ENCODE results near the gene CRISP1. TPM values are rescaled to one million over a fixed set of nuclear protein-coding genes. Genes with fewer than 3 reads are reported as not detected.
"Not testable (repeated sequence)": the region's sequence is repeated elsewhere in the genome, so short reads cannot be mapped to it uniquely, and the experiment has no call there.

Gene CRISP1
- total RNA-seq, 1 donor from 2014 or later, result not detected

- H3K27ac Mint-ChIP-seq (ENCODE audit: unreplicated experiment), result no peak overlapping the region
- H3K4me3 Mint-ChIP-seq (ENCODE audit: unreplicated experiment), result no peak overlapping the region
- no peaks in the 10 kb centered on the region for H3K36me3 Mint-ChIP-seq (ENCODE audit: low read depth)
- peaks cover 18% of the 10 kb centered on the region for H3K27me3 Mint-ChIP-seq (ENCODE audit: low read depth)
- H3K4me1 Mint-ChIP-seq (ENCODE audit: low read depth), result peaks cover 15% of the 10 kb centered on the region
- no peak for TF ChIP-seq CTCF (IDR thresholded peaks at IDR 0.05)
- no peak for DNase-seq (ENCODE audit: low spot score)
- no peaks in the 10 kb centered on the region for H3K9me3 Mint-ChIP-seq (ENCODE audit: low read depth)
These were observed 43.2 kb upstream of the CRISP1 start for GRCh38 chr6:49909563-49909962.

- no peak overlapping the region for H3K4me3 Mint-ChIP-seq (ENCODE audit: unreplicated experiment)
- no peak for DNase-seq (ENCODE audit: low spot score)
- H3K27ac Mint-ChIP-seq (ENCODE audit: unreplicated experiment), result no peak overlapping the region
- H3K36me3 Mint-ChIP-seq (ENCODE audit: low read depth), result no peaks in the 10 kb centered on the region
- H3K4me1 Mint-ChIP-seq (ENCODE audit: low read depth), result no peaks in the 10 kb centered on the region
- TF ChIP-seq CTCF (IDR thresholded peaks at IDR 0.05), result no peak
- no peaks in the 10 kb centered on the region for H3K9me3 Mint-ChIP-seq (ENCODE audit: low read depth)
- peaks cover 18% of the 10 kb centered on the region for H3K27me3 Mint-ChIP-seq (ENCODE audit: low read depth)
These were observed 40.2 kb upstream of the CRISP1 start for GRCh38 chr6:49906526-49906925.

GRCh38 chr6:49905296-49905695 lies 39.0 kb upstream of the CRISP1 start:
- Mint-ChIP-seq H3K27ac (ENCODE audit: unreplicated experiment) (no peak overlapping the region), H3K4me1 (ENCODE audit: low read depth) (no peaks in the 10 kb centered on the region), H3K4me3 (ENCODE audit: unreplicated experiment) (no peak overlapping the region), H3K27me3 (ENCODE audit: low read depth) (peaks cover 18% of the 10 kb centered on the region), H3K9me3 (ENCODE audit: low read depth) (no peaks in the 10 kb centered on the region), H3K36me3 (ENCODE audit: low read depth) (no peaks in the 10 kb centered on the region)
- no peak for TF ChIP-seq CTCF (IDR thresholded peaks at IDR 0.05)
- DNase-seq (ENCODE audit: low spot score), result no peak

GRCh38 chr6:49902856-49903255 lies 36.5 kb upstream of the CRISP1 start:
- DNase-seq (ENCODE audit: low spot score), result no peak
- H3K4me1 Mint-ChIP-seq (ENCODE audit: low read depth), result no peaks in the 10 kb centered on the region
- no peaks in the 10 kb centered on the region for H3K9me3 Mint-ChIP-seq (ENCODE audit: low read depth)
- no peak overlapping the region for H3K4me3 Mint-ChIP-seq (ENCODE audit: unreplicated experiment)
- TF ChIP-seq CTCF (IDR thresholded peaks at IDR 0.05), result no peak
- peaks cover 17% of the 10 kb centered on the region for H3K27me3 Mint-ChIP-seq (ENCODE audit: low read depth)
- H3K36me3 Mint-ChIP-seq (ENCODE audit: low read depth), result no peaks in the 10 kb centered on the region
- no peak overlapping the region for H3K27ac Mint-ChIP-seq (ENCODE audit: unreplicated experiment)

- no peak for TF ChIP-seq CTCF (IDR thresholded peaks at IDR 0.05)
- Mint-ChIP-seq H3K4me3 (ENCODE audit: unreplicated experiment) (no peak overlapping the region), H3K36me3 (ENCODE audit: low read depth) (peaks cover 3% of the 10 kb centered on the region), H3K4me1 (ENCODE audit: low read depth) (no peaks in the 10 kb centered on the region), H3K9me3 (ENCODE audit: low read depth) (peaks cover 30% of the 10 kb centered on the region), H3K27ac (ENCODE audit: unreplicated experiment) (no peak overlapping the region), H3K27me3 (ENCODE audit: low read depth) (peaks cover 5% of the 10 kb centered on the region)
- no peak for DNase-seq (ENCODE audit: low spot score)
These were observed 32.7 kb upstream of the CRISP1 start for GRCh38 chr6:49898904-49899566.

GRCh38 chr6:49895553-49895952 lies 29.2 kb upstream of the CRISP1 start:
- not testable (repeated sequence) for H3K4me1 Mint-ChIP-seq (ENCODE audit: low read depth); H3K36me3 Mint-ChIP-seq (ENCODE audit: low read depth); H3K4me3 Mint-ChIP-seq (ENCODE audit: unreplicated experiment); H3K27ac Mint-ChIP-seq (ENCODE audit: unreplicated experiment); DNase-seq (ENCODE audit: low spot score); H3K27me3 Mint-ChIP-seq (ENCODE audit: low read depth)
- peaks cover 35% of the 10 kb centered on the region for H3K9me3 Mint-ChIP-seq (ENCODE audit: low read depth)

Data from chondrocyte (in vitro differentiated cells).